HG03135 (cell line): Measurements from ENCODE around the gene LATS2.

ENCODE experiments used
- ATAC-seq: cut with Tn5 transposase; IDR thresholded peaks from one replicate; pipeline ENCODE4 v1.9.1; 2021; ENCODE audit warnings: mild to moderate bottlenecking, moderate library complexity; ENCODE audit not compliant: unreplicated experiment

Gene LATS2

GRCh38 chr13:21048901-21049698, 12.3 kb downstream of the LATS2 start:
- no peak for ATAC-seq

- no peak for ATAC-seq
These were observed 13.6 kb downstream of the LATS2 start for GRCh38 chr13:21047591-21048282.

GRCh38 chr13:21047087-21047486, 14.3 kb downstream of the LATS2 start:
- no peak for ATAC-seq

- no peak for ATAC-seq
These were observed 15.2 kb downstream of the LATS2 start for GRCh38 chr13:21046203-21046602.

GRCh38 chr13:21045100-21045499, 16.3 kb downstream of the LATS2 start:
- ATAC-seq: no peak

GRCh38 chr13:21043898-21044297, 17.5 kb downstream of the LATS2 start:
- no peak for ATAC-seq

- no peak for ATAC-seq
These were observed 21.1 kb downstream of the LATS2 start for GRCh38 chr13:21040120-21040826.

- ATAC-seq: no peak
These were observed 22.1 kb downstream of the LATS2 start for GRCh38 chr13:21039097-21039800.

GRCh38 chr13:21037656-21038055, 23.7 kb downstream of the LATS2 start:
- no peak for ATAC-seq

GRCh38 chr13:21035498-21035897, 25.9 kb downstream of the LATS2 start:
- ATAC-seq: no peak

- ATAC-seq: no peak
These were observed 26.7 kb downstream of the LATS2 start for GRCh38 chr13:21034603-21035191.

GRCh38 chr13:21033856-21034602, 27.4 kb downstream of the LATS2 start:
- no peak for ATAC-seq

GRCh38 chr13:21033212-21033840, 28.1 kb downstream of the LATS2 start:
- no peak for ATAC-seq

GRCh38 chr13:21032656-21033055, 28.7 kb downstream of the LATS2 start:
- ATAC-seq: no peak

- ATAC-seq: no peak
These were observed 29.7 kb downstream of the LATS2 start for GRCh38 chr13:21031594-21032275.

GRCh38 chr13:21025539-21025938, 35.8 kb downstream of the LATS2 start:
- ATAC-seq: no peak

- no peak for ATAC-seq
These were observed 39.1 kb downstream of the LATS2 start for GRCh38 chr13:21022056-21022979.

- ATAC-seq: no peak
These were observed 40.8 kb downstream of the LATS2 start for GRCh38 chr13:21020581-21020980.
